H1 (cell line): Measurements from ENCODE around the gene SART1. TPM values are rescaled to one million over a fixed set of nuclear protein-coding genes. Genes with fewer than 3 reads are reported as not detected.

Experiments
- CTCF ChIA-PET: fragments of 300-600 bp; sonication (Branson Sonifier 250); formaldehyde crosslinking; loops from one replicate; lab custom pipeline; 2021; ENCODE audit not compliant: partially characterized antibody; lab: Charles Lee
- POLR2A ChIA-PET: fragments of 300-600 bp; sonication (Branson Sonifier 250); formaldehyde crosslinking; loops from one replicate; lab custom pipeline; 2021; ENCODE audit warnings: inconsistent platforms; ENCODE audit not compliant: partially characterized antibody; lab: Charles Lee
- DNase-seq, 2 experiments: peaks; one replicate each; pipeline versions ENCODE4 v3.0.0 to v3.0.0-alpha.2; 2010 to 2022; ENCODE audit warnings: low spot score in 2 of 2, low read depth in 1 of 2, mixed read lengths in 1 of 2
- FAIRE-seq: peaks from 2 replicates; lab custom pipeline; 2011; peaks lifted over from hg19 to GRCh38; lab: Jason Lieb, UNC
- H2AFZ ChIP-seq: 2 replicates; pipeline ENCODE4 v1.8.1; 2012; ENCODE audit warnings: low read length, inconsistent platforms
- H2AK5ac ChIP-seq: 2 replicates; pipeline ENCODE4 v1.6.1; 2013; ENCODE audit warnings: low read depth, low read length
- H2BK120ac ChIP-seq: replicated peaks from 2 replicates; pipeline ENCODE3; 2013; ENCODE audit warnings: low read depth, low read length, inconsistent platforms
- H2BK12ac ChIP-seq: 2 replicates; pipeline ENCODE4 v1.6.1; 2013; ENCODE audit warnings: low read depth, low read length
- H2BK15ac ChIP-seq: 2 replicates; pipeline ENCODE4 v1.6.1; 2013; ENCODE audit warnings: low read length
- H2BK20ac ChIP-seq: 2 replicates; pipeline ENCODE4 v1.6.1; 2013; ENCODE audit warnings: low read length
- H2BK5ac ChIP-seq: 2 replicates; pipeline ENCODE4 v1.6.1; 2013; ENCODE audit warnings: low read depth, low read length
- H3K14ac ChIP-seq: 2 replicates; pipeline ENCODE4 v1.6.1; 2013; ENCODE audit warnings: inconsistent platforms; ENCODE audit not compliant: insufficient read length
- H3K18ac ChIP-seq: 2 replicates; pipeline ENCODE4 v1.6.1; 2013; ENCODE audit warnings: low read length; ENCODE audit errors: extremely low read depth
- H3K23ac ChIP-seq: 2 replicates; pipeline ENCODE4 v1.6.1; 2013; ENCODE audit warnings: inconsistent platforms; ENCODE audit not compliant: insufficient read length
- H3K23me2 ChIP-seq: 2 replicates; pipeline ENCODE4 v1.6.1; 2013; ENCODE audit warnings: low read depth, low read length
- H3K27ac ChIP-seq: 2 replicates; pipeline ENCODE4 v1.6.1; 2011; ENCODE audit warnings: low read depth, low read length, inconsistent platforms
- H3K27me3 ChIP-seq, 4 experiments: replicated peaks in 1 of 4; 1 replicate in 1 of 4; 2 replicates in 3 of 4; pipeline versions ENCODE4 v1.6.1 to v1.8.1; 2011 to 2013; ENCODE audit warnings: low read length in 3 of 4, mild to moderate bottlenecking in 3 of 4, inconsistent platforms in 2 of 4, mixed read lengths in 2 of 4, moderate library complexity in 1 of 4; ENCODE audit not compliant: control insufficient read depth in 3 of 4, insufficient read depth in 3 of 4; ENCODE audit errors: extremely low read depth in 1 of 4
- H3K36me3 ChIP-seq, 4 experiments: 2 replicates each; pipeline versions ENCODE4 v1.6.1 to v1.8.1; 2011 to 2013; ENCODE audit warnings: mild to moderate bottlenecking in 4 of 4, low read length in 3 of 4, moderate library complexity in 2 of 4, control low read depth in 1 of 4, inconsistent platforms in 1 of 4; ENCODE audit not compliant: insufficient read depth in 4 of 4, control insufficient read depth in 2 of 4
- H3K4ac ChIP-seq: replicated peaks from 2 replicates; pipeline ENCODE3; 2013; ENCODE audit warnings: low read length, low read depth, mixed read lengths, inconsistent platforms; ENCODE audit not compliant: insufficient read length
- H3K4me1 ChIP-seq, 4 experiments: replicated peaks in 1 of 4; 1 replicate in 1 of 4; 2 replicates in 3 of 4; pipeline versions ENCODE4 v1.6.1 to v1.8.1; 2011 to 2013; ENCODE audit warnings: low read length in 3 of 4, inconsistent platforms in 2 of 4, mixed read lengths in 1 of 4; ENCODE audit not compliant: insufficient read depth in 4 of 4, control insufficient read depth in 3 of 4
- H3K4me2 ChIP-seq, 2 experiments: 2 replicates each; pipeline versions ENCODE4 v1.6.1 to v1.8.1; 2011 to 2013; ENCODE audit warnings: low read depth in 2 of 2, low read length in 2 of 2, control low read depth in 1 of 2, inconsistent platforms in 1 of 2, mild to moderate bottlenecking in 1 of 2; ENCODE audit not compliant: insufficient read depth in 1 of 2
- H3K4me3 ChIP-seq, 4 experiments: fragments of 200-600, 300-600 bp in 1 of 4; sonication (generic), shearing (Covaris generic), sonication (Bioruptor Twin) in 1 of 4; 2 replicates each; pipeline versions ENCODE4 v1.5.1 to v1.8.1; 2011 to 2016; ENCODE audit warnings: low read length in 4 of 4, low read depth in 3 of 4, control low read depth in 2 of 4, inconsistent platforms in 2 of 4, mild to moderate bottlenecking in 2 of 4, mixed read lengths in 1 of 4, moderate library complexity in 1 of 4; ENCODE audit not compliant: insufficient read depth in 2 of 4; ENCODE audit errors: extremely low read depth in 1 of 4
- H3K56ac ChIP-seq: replicated peaks from 2 replicates; pipeline ENCODE3; 2013; ENCODE audit warnings: low read depth, mild to moderate bottlenecking, mixed read lengths, low read length, inconsistent platforms; ENCODE audit not compliant: insufficient read length
- H3K79me1 ChIP-seq: 2 replicates; pipeline ENCODE4 v1.6.1; 2013; ENCODE audit warnings: low read depth, low read length, control low read depth
- H3K79me2 ChIP-seq, 2 experiments: 2 replicates each; pipeline versions ENCODE4 v1.6.1 to v1.8.1; 2012 to 2013; ENCODE audit warnings: low read length in 2 of 2, mild to moderate bottlenecking in 2 of 2, inconsistent platforms in 1 of 2; ENCODE audit not compliant: insufficient read depth in 2 of 2, control insufficient read depth in 1 of 2
- H3K9ac ChIP-seq, 4 experiments: replicated peaks in 1 of 4; 1 replicate in 1 of 4; 2 replicates in 3 of 4; pipeline versions ENCODE4 v1.6.1 to v1.8.1; 2011 to 2013; ENCODE audit warnings: low read depth in 3 of 4, low read length in 3 of 4, control low read depth in 2 of 4, mild to moderate bottlenecking in 2 of 4, moderate library complexity in 2 of 4, inconsistent platforms in 1 of 4; ENCODE audit errors: extremely low read depth in 1 of 4
- H3K9me3 ChIP-seq, 2 experiments: 2 replicates each; pipeline versions ENCODE4 v1.6.1 to v1.8.1; 2012 to 2013; ENCODE audit warnings: mild to moderate bottlenecking in 2 of 2, moderate library complexity in 2 of 2, control low read depth in 1 of 2, inconsistent platforms in 1 of 2, low read depth in 1 of 2, low read length in 1 of 2, mixed read lengths in 1 of 2; ENCODE audit not compliant: insufficient read depth in 2 of 2
- H4K20me1 ChIP-seq, 2 experiments: replicated peaks in 1 of 2; 2 replicates each; pipeline versions ENCODE3 to v1.8.1; 2011 to 2013; ENCODE audit warnings: inconsistent platforms in 2 of 2, low read length in 2 of 2, mild to moderate bottlenecking in 1 of 2; ENCODE audit not compliant: insufficient read depth in 2 of 2, control insufficient read depth in 1 of 2
- H4K5ac ChIP-seq: 2 replicates; pipeline ENCODE4 v1.6.1; 2013; ENCODE audit warnings: low read length, low read depth, mixed read lengths, inconsistent platforms; ENCODE audit not compliant: insufficient read length
- H4K8ac ChIP-seq: 2 replicates; pipeline ENCODE4 v1.8.0; 2013; ENCODE audit warnings: mild to moderate bottlenecking, moderate library complexity, low read length, inconsistent platforms; ENCODE audit not compliant: insufficient read depth; ENCODE audit errors: extremely low read depth
- H4K91ac ChIP-seq: replicated peaks from 2 replicates; pipeline ENCODE3; 2013; ENCODE audit warnings: low read length, mixed read lengths, inconsistent platforms; ENCODE audit not compliant: insufficient read length
- CREB1 ChIP-seq: IDR thresholded peaks from 2 replicates; pipeline ENCODE4 v1.6.1; 2012; ENCODE audit warnings: inconsistent platforms
- NRF1 ChIP-seq: IDR thresholded peaks from 2 replicates; pipeline ENCODE4 v1.6.1; 2011; ENCODE audit warnings: mild to moderate bottlenecking, low read depth, low read length, improper control_type of control experiment
- RAD21 ChIP-seq, 2 experiments: IDR thresholded peaks in 1 of 2; conservative IDR thresholded peaks in 1 of 2; 2 replicates each; pipeline ENCODE4 v1.6.1; 2011; ENCODE audit warnings: low read depth in 2 of 2, low read length in 2 of 2, improper control_type of control experiment in 1 of 2, inconsistent platforms in 1 of 2, mild to moderate bottlenecking in 1 of 2, moderate library complexity in 1 of 2
- RFX5 ChIP-seq: IDR thresholded peaks from 2 replicates; pipeline ENCODE4 v1.6.1; 2011; ENCODE audit warnings: low read depth, low read length, improper control_type of control experiment, borderline replicate concordance
- SIX5 ChIP-seq: IDR thresholded peaks from 2 replicates; pipeline ENCODE4 v1.6.1; 2011; ENCODE audit warnings: mild to moderate bottlenecking, low read depth, low read length
- TBP ChIP-seq: IDR thresholded peaks from 2 replicates; pipeline ENCODE4 v1.6.1; 2011; ENCODE audit warnings: low read depth, low read length, improper control_type of control experiment
- WGBS, 2 experiments: shearing (Covaris generic) in 1 of 2; methylation state at CpG; one replicate each; pipeline versions ENCODE4 v1.1.6 to v1.1.7; 2013 to 2015; ENCODE audit warnings: low lambda C conversion rate in 2 of 2, mixed read lengths in 2 of 2, inconsistent platforms in 1 of 2, low coverage in 1 of 2, missing lambda C conversion rate in 1 of 2; ENCODE audit not compliant: insufficient replicate concordance in 2 of 2, insufficient coverage in 1 of 2, insufficient read length in 1 of 2; ENCODE audit errors: extremely low coverage in 1 of 2, missing lambda C conversion rate in 1 of 2; 5-methylcytosine and 5-hydroxymethylcytosine counted together
- polyA plus RNA-seq, 7 experiments: library from polyadenylated mRNA; depleted of rRNA in 3 of 7; stranded (reverse) in 5 of 7; unstranded in 2 of 7; fragments of >200 nt in 5 of 7; fragments of 200-250 nt in 2 of 7; gene quantifications; 1 replicate in 5 of 7; 2 replicates in 1 of 7; 4 replicates in 1 of 7; pipeline versions ENCODE4 v1.2.1 to v1.2.3, GENCODE V29; 2011 to 2013; ENCODE audit warnings: missing spikeins in 2 of 7, mixed read lengths in 2 of 7
- total RNA-seq: library from RNA; stranded (reverse); fragmentation: NEBNext Ultra II Directional; extraction: Animal tissue kit (Norgen Biotek cat#: 25700); gene quantifications from 2 replicates; pipeline ENCODE4 v1.2.1, GENCODE V29; 2021
- TF ChIP-seq, protein P1 (sequence below): IDR thresholded peaks from 2 replicates; pipeline ENCODE4 v1.6.1; 2011; ENCODE audit warnings: low read length, improper control_type of control experiment

SART1 gene
- total and polyA plus RNA-seq, 2 of the 8 experiments (the other 6 are each of a cell fraction or from before 2014, with no cell fraction given) = 9.7 to 46.1 TPM

DNA sequence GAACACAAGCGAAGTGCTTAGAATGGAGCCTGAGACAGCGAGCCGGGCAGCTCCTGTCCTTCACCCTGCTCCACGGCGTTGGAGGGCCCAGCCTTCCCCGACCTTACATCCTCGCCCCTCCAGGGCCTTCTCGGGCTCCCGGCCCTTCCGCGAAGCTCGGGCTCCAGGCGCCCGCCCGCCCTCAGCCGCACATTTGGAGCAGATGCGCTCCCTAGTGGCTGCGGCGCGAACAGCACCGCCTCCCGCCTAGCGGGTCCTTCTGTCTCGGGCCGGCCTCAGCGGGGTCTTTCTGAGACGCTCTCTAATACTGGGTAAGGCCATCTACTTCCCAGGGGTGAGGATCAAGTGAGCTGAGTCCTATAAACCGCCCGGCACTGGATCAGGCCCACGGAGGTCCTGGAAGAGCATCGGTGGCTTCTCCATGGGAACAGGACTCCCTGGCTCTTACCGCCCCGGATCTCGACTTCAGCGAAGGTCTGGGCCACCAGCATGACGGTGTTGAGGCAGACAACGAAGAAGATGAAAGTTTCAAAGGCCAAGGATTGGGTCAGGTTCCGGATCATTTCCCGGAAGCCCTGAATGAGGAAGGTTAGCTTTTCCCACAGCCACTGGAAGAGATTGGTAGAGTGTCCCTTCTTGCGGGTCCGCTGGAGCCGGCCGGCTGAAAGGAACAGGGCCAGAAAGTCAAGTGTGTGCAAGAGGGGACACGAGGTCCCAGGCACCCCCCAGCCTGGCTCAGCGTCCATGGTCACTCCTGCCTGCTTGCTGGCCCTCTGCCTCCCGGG lies 61.1 kb downstream of the SART1 start:
- H3K9me3 ChIP-seq = no peaks in the 10 kb centered on the region
- DNase-seq (peak; percentile 49 to 99), FAIRE-seq (no peak)
- 0 out of 2 replicates have a peak overlapping the region, but pooled peaks have one; percentile 9 for H2BK15ac ChIP-seq
- no peak overlapping the region for H2BK120ac ChIP-seq
- peak overlapping the region in 1 of 2 experiments; percentile 41; a peak in 2 of 4 replicates for H3K4me2 ChIP-seq
- no peak overlapping the region for H3K9ac ChIP-seq
- H4K5ac ChIP-seq = no peak overlapping the region
- no peak overlapping the region for H3K23ac ChIP-seq
- ChIA-PET POLR2A (interaction anchor here (0.8 to 1.7 kb wide), 4 partner anchors 10 to 163 kb away, joined by 4 to 6 read pairs (median 4); partner anchors contain the start of genes BANF1, EIF1AD and MUS81), CTCF (interaction anchor here (0.6 to 4.1 kb wide), 29 partner anchors 11 to 221 kb away, joined by 3 to 39 read pairs (median 4); partner anchors contain the start of genes BANF1, CST6, CTSW and EIF1AD)
- H3K18ac ChIP-seq = no peak overlapping the region; the same call in 1 of the 2 replicates
- no peak overlapping the region for H2BK5ac ChIP-seq
- H3K56ac ChIP-seq = no peak overlapping the region
- no peaks in the 10 kb centered on the region for H3K23me2 ChIP-seq
- H3K14ac ChIP-seq = no peak overlapping the region
- peaks cover 0 to 18% (median 5%) of the 10 kb centered on the region in 4 experiments; a peak in 4 of 7 replicates for H3K27me3 ChIP-seq
- no peak overlapping the region for H3K27ac ChIP-seq
- H2BK20ac ChIP-seq = no peak overlapping the region
- no peak overlapping the region for H4K91ac ChIP-seq
- H3K79me2 ChIP-seq = no peaks in the 10 kb centered on the region
- no peaks in the 10 kb centered on the region for H3K36me3 ChIP-seq
- H3K4ac ChIP-seq = no peak overlapping the region
- H3K79me1 ChIP-seq = no peaks in the 10 kb centered on the region
- peak overlapping the region in 1 of 4 experiments; percentile 10; a peak in 1 of 8 replicates for H3K4me3 ChIP-seq
- peak overlapping the region; percentile 51; the same call in 1 of the 2 replicates for H2AFZ ChIP-seq
- H4K8ac ChIP-seq = no peak overlapping the region; the same call in 1 of the 2 replicates
- H2AK5ac ChIP-seq = no peak overlapping the region
- 0 out of 2 replicates have a peak overlapping the region, but pooled peaks have one; percentile 39 for H2BK12ac ChIP-seq
- 33% methylated on average over 46 of the region's 46 CpGs; no CpG with 5 or more reads in 1 of the 2 experiments for WGBS, 2 experiments
- H3K4me1 ChIP-seq = peaks cover 0 to 3% (median 1%) of the 10 kb centered on the region in 4 experiments; a peak in 1 of 7 replicates
- no peaks in the 10 kb centered on the region for H4K20me1 ChIP-seq
- TF ChIP-seq, protein P1, sequence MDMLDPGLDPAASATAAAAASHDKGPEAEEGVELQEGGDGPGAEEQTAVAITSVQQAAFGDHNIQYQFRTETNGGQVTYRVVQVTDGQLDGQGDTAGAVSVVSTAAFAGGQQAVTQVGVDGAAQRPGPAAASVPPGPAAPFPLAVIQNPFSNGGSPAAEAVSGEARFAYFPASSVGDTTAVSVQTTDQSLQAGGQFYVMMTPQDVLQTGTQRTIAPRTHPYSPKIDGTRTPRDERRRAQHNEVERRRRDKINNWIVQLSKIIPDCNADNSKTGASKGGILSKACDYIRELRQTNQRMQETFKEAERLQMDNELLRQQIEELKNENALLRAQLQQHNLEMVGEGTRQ = peak; percentile 28; the same call in 1 of the 2 replicates
- TF ChIP-seq CREB1 = peak; percentile 62
- TF ChIP-seq TBP = peak; percentile 73; the same call in 1 of the 2 replicates
- TF ChIP-seq SIX5 = no peak
- TF ChIP-seq RFX5 = no peak
- TF ChIP-seq NRF1 = no peak
- peak; percentile 70 to 82 for TF ChIP-seq RAD21 (IDR thresholded peaks at IDR 0.05 in 1 of 2, conservative IDR thresholded peaks at IDR 0.05 in 1 of 2; ENCODE audit: low read depth in 2 of 2, low read length in 2 of 2)
